ENCODE measurements around the gene SNORC. TPM values are rescaled to one million over a fixed set of nuclear protein-coding genes. Genes with fewer than 3 reads are reported as not detected.

Gene SNORC
- total and polyA plus RNA-seq, 10 donors = 0.68 to 5.1 (median 1.3) TPM

- Histone ChIP-seq H3K36me3 (no peaks in the 10 kb centered on the region), H3K4me3 (no peak overlapping the region), H3K4me1 (peaks cover 11 to 32% (median 22%) of the 10 kb centered on the region in 6 donors), H3K27ac (no peak overlapping the region), H3K27me3 (replicated peaks in 1 of 7) (peaks cover 0 to 91% (median 39%) of the 10 kb centered on the region in 7 donors), H3K9me3 (peaks cover 0 to 6% (median 3%) of the 10 kb centered on the region in 8 donors)
- TF ChIP-seq CTCF (IDR thresholded peaks at IDR 0.05 in 8 of 11, conservative IDR thresholded peaks at IDR 0.05 in 3 of 11) (no peak), POLR2AphosphoS5 (IDR thresholded peaks at IDR 0.05) (no peak), POLR2A (IDR thresholded peaks at IDR 0.05) (no peak)
- intact Hi-C loops (cut with DNase I; ENCODE audit: low total_unique reads) = no loop called here
- 30 to 46% (median 44%) methylated on average over 3 to 11 of the region's 11 CpGs for WGBS, 5 donors
- no peak for DNase-seq
Measured at GRCh38 chr2:232925153-232925820, 55.2 kb downstream of the SNORC start.

GRCh38 chr2:232925821-232926156 is 55.7 kb downstream of the SNORC start:
- no peaks in the 10 kb centered on the region for H3K36me3 ChIP-seq
- no peak overlapping the region for H3K27ac ChIP-seq
- intact Hi-C loops (cut with DNase I; ENCODE audit: low total_unique reads) = no loop called here
- H3K27me3 ChIP-seq (replicated peaks in 1 of 7) = peaks cover 0 to 91% (median 39%) of the 10 kb centered on the region in 7 donors
- no peak overlapping the region for H3K4me3 ChIP-seq
- H3K9me3 ChIP-seq = peaks cover 0 to 6% (median 3%) of the 10 kb centered on the region in 8 donors
- no peak for DNase-seq
- WGBS, 5 donors = 37 to 51% (median 38%) methylated on average over 10 to 11 of the region's 11 CpGs
- TF ChIP-seq POLR2A (IDR thresholded peaks at IDR 0.05) (no peak), CTCF (IDR thresholded peaks at IDR 0.05 in 8 of 11, conservative IDR thresholded peaks at IDR 0.05 in 3 of 11) (no peak), POLR2AphosphoS5 (IDR thresholded peaks at IDR 0.05) (no peak)
- peaks cover 11 to 32% (median 22%) of the 10 kb centered on the region in 6 donors for H3K4me1 ChIP-seq

GRCh38 chr2:232926431-232926939 is 56.4 kb downstream of the SNORC start:
- intact Hi-C loops (cut with DNase I; ENCODE audit: low total_unique reads) = no loop called here
- no peak for DNase-seq

More at GRCh38 chr2:232926431-232926939, 56.4 kb downstream of the SNORC start:
- Histone ChIP-seq H3K36me3 (no peaks in the 10 kb centered on the region), H3K9me3 (peaks cover 0 to 6% (median 3%) of the 10 kb centered on the region in 8 donors), H3K27ac (no peak overlapping the region), H3K27me3 (replicated peaks in 1 of 7) (peaks cover 0 to 87% (median 39%) of the 10 kb centered on the region in 7 donors), H3K4me3 (peak overlapping the region in 1 of 8 donors; percentile 68), H3K4me1 (peaks cover 11 to 32% (median 22%) of the 10 kb centered on the region in 6 donors)
- TF ChIP-seq POLR2AphosphoS5 (IDR thresholded peaks at IDR 0.05) = no peak
- no peak for TF ChIP-seq POLR2A (IDR thresholded peaks at IDR 0.05)
- no peak for TF ChIP-seq CTCF (IDR thresholded peaks at IDR 0.05 in 8 of 11, conservative IDR thresholded peaks at IDR 0.05 in 3 of 11)
- WGBS, 5 donors = 13 to 26% (median 17%) methylated on average over 13 of the region's 13 CpGs
